ENCODE data around the gene GPRC5D. TPM values are rescaled to one million over a fixed set of nuclear protein-coding genes. Genes with fewer than 3 reads are reported as not detected.

Gene GPRC5D
- total RNA-seq, 1 experiment from 2014 or later, result not detected

GRCh38 chr12:12982331-12982730 is 30.4 kb upstream of the GPRC5D start:
- DNase-seq (ENCODE audit: extremely low read depth, low read depth), result no peak

DNA sequence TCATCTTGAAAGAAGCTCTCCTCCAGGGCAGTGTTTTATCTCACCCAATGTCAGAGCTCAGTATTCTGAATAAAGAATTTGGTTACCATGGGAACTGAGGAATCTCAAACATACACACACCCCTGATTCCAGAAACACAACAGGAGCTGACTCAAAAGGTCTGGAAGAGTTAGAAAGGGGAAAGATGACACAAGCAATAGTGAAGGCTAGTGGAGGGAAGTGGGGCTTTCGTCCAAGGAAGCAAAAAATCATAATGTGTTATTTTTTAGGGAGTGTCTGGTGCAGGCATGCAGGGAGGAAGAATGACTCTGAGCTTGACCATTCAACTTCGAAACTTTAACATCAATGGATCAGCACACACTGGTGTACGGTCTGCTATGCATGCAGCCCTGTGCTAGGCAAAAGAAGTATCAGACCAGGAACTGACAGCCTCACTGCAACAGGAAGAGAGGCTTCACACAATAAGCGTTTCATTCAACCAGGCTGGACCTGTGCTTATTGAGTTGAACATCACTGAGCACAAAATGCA is 27.8 kb upstream of the GPRC5D start:
- DNase-seq (ENCODE audit: extremely low read depth, low read depth), result no peak

- no peak for DNase-seq (ENCODE audit: extremely low read depth, low read depth)
Observed at GRCh38 chr12:12979126-12979525, 27.2 kb upstream of the GPRC5D start.

DNA sequence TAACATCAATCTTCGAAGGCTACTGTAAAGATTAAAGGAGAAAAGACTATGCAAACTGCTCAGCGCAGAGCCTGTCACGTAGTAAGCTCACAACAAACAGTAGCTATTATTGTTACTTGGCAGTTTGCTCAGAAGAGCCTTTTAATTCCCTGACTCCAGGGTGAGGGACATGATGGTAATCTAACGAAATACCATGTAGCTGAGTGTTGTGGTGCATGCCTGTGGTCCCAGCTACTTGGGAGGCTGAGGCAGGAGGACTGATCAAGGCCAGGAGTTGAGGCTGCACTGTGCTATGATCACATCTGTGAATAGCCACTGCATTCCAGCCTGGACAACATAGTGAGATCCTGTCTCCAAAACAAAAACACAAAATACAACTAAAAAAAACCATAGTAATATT is 25.3 kb upstream of the GPRC5D start:
- DNase-seq (ENCODE audit: extremely low read depth, low read depth), result no peak

- DNase-seq (ENCODE audit: extremely low read depth, low read depth), result no peak
Observed at GRCh38 chr12:12976366-12976765, 24.4 kb upstream of the GPRC5D start.

DNA sequence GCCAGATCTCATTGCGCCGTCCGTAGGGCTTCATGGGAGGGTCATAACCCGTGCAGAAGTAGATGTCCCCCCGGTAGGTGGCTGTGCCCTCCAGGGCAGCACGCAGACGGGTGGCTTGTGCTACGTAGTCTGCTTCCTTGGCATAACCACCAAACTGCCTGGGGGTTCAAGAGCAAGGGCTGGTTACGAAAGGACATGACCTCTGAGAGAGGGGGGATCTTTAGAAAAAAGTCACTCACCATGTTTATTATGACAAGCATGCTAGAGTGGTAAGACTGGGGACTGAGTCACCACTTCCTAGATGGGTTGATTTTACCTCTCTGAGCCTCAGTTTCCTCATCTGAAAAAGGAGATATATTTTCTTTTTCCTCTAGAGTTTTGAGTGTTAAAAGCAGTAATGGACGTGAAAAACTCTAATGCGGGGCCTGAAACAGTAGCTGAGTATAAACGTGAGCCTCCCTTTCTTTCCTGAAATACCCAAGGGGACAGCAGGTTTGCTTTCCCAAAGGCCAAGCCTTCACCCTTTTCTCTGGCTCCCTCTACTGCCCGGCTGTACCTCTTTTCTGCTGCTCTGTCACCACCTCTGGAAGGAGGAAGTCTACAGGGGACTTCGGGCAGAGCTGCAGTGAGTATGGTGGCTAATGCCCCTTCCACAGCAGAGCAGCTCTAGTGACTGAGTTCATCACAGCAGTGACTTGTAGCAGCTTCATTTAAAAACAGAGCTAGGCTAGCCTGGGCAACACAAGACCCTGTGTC is 23.5 kb upstream of the GPRC5D start:
- DNase-seq (ENCODE audit: extremely low read depth, low read depth), result peak; percentile 47

GRCh38 chr12:12974211-12974610 is 22.2 kb upstream of the GPRC5D start:
- DNase-seq (ENCODE audit: extremely low read depth, low read depth), result no peak

DNA sequence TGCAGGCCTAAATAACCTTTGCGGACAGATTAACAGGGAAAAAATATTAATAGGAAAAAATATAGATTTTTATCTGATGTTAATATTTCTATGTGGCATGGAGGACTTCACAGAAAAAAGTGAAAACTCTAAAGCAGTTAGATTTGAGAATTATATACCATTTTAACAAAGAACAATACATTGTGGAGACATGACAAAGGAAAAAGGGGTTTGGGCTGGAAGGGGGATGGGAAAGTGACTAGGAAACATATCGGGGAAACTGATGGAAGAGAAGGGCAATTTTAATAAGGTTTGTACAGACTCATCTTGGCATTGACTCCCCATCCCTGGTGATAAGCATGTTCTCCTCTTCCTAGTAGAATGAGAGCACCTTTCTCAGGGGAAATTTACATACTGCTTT is 21.0 kb upstream of the GPRC5D start:
- no peak for DNase-seq (ENCODE audit: extremely low read depth, low read depth)

DNA sequence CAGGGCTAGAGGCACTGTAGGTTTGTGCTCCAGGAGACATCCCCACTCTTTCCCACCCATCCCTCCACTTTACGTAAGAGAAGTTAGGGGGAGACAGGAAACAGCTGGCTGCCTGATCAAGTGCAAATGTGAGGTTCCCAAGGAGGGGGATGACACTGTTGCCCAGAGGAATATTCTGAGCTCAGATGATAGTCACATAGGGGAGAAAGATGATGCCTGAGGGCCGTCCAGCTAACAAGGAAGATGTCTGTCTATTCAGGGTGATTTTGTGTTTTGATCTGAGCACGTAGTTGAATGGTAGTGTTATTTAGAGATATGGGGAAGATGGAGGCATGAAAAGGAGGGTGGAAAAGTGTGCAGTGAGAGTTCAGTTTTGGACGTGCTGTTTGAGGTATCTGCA is 13.9 kb upstream of the GPRC5D start:
- DNase-seq (ENCODE audit: extremely low read depth, low read depth), result no peak

DNA sequence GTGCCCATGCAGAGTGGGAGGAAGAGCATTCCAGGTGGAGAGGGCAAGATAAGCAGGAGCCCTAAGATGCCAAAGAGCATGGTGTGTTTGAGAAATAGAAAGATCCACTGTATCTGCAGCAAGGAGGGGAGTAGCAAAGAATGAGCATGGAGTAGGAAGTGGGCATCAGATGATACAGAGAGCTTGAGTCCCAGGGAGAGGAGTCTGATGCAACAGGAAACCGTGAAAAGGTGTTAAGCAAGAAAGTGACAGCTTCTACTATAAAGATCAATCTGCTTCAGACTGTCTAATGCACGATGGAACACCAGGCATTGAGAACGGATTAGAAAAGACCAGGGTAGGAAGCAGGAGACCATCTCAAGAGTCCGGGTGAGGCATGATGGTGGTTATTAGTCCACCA is 12.3 kb upstream of the GPRC5D start:
- DNase-seq (ENCODE audit: extremely low read depth, low read depth), result no peak

GRCh38 chr12:12960639-12961209 is 8.8 kb upstream of the GPRC5D start:
- no peak for DNase-seq (ENCODE audit: extremely low read depth, low read depth)

- DNase-seq (ENCODE audit: extremely low read depth, low read depth), result no peak
Observed at GRCh38 chr12:12958886-12959285, 6.9 kb upstream of the GPRC5D start.

DNA sequence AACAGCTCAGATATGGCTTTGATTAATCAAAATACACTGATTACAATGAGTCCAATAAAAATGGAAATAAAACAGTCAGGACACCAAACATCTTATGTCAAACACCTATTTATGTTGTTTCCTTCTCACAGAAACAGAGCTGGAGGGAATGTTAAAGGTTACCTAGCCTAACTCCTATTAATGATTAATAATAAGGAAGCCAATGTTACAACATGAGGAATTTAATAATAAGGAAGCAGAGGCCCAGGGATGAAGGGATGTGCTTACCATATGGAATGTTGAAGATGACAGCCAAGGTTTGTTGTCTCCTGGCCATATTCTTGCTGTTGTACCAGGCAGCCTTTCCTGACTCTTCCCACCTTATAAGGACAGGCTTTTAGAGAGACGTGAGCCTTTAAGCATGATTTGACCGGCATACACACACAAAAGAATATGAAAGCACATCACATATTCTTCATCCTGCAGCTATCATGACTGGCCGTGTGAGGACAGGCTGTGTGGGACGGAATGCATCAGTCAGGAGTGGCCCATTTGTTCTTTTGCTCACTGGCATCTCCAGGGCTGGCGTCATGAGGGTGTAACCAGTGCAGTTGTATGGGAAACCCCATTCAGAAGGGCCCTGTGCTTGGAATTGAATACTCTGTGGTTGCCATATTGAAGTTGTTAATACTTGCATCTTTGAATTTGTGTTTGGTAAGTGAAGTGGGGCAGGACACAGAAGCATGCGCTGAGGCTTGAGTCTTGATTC is 3.1 kb upstream of the GPRC5D start:
- DNase-seq (ENCODE audit: extremely low read depth, low read depth), result no peak

- DNase-seq (ENCODE audit: extremely low read depth, low read depth), result no peak
Observed at GRCh38 chr12:12954356-12954755, 2.4 kb upstream of the GPRC5D start.

DNA sequence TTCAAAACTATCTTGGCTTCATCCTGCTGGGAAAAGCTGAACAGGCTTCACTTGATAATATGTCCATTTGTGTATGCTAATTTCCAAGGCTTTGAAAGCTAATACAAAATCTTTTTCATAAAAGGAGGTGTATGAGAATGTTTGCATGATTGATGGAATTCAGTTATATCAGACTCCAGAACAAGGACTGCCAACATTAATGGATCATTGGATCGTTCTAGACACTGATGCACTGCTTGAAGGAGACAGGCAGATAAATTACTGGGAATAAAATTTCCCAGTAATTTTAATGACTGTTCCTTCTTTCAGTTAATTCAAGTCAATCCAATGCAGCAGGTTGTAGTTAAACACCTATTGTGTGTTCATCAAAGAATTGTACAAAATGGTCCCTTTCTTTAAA is 466 bp downstream of the GPRC5D start:
- no peak for DNase-seq (ENCODE audit: extremely low read depth, low read depth)

DNA sequence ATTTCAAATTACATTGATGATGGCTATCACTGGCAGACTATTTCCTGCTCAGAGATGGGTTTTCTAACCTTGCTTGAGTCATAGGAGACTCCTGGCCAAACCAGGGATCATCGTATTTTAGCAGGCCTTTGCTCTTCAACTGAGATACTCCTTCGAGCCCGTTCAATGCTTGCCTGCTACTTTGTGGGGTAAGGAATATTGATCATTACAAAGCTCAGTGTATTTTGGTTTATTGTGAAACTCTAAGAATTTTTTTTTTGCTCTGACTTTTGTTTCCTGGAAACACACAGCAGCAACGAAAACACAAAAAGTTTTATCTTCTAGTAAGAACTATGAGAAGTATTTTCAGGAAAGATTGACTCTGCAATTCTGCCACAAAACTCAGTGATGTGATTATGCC is 4.1 kb downstream of the GPRC5D start:
- no peak for DNase-seq (ENCODE audit: extremely low read depth, low read depth)

DNA sequence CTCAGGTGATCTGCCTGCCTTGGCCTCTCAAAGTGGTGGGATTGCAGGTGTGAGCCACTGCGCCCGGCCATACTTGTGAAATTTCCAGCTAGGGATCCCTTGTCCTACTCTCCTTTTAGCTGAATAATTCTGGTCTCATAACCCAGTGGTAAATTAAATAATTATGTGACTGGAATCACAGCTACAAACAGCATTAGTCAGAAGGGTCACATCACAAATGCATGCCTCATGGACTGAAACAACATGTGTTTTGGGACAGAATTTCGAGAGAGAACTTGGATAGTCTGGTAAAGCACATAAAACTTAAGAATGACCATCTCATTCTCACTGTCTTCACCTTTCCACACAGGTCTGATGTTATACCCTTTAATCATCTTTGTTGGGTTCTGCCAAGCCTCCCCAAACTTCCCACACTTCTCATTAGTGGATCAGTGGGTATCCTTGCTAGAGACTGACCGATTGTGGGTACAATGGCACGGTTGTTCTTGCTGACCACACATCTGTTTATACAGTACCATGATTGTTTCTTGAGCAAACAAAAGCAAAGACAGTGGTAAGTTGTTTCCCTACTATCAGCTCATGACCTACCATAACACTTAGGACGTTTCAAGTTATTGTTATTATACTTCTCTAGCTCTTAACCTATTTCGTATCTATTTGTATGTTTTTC is 5.1 kb downstream of the GPRC5D start:
- DNase-seq (ENCODE audit: extremely low read depth, low read depth), result peak; percentile 11

DNA sequence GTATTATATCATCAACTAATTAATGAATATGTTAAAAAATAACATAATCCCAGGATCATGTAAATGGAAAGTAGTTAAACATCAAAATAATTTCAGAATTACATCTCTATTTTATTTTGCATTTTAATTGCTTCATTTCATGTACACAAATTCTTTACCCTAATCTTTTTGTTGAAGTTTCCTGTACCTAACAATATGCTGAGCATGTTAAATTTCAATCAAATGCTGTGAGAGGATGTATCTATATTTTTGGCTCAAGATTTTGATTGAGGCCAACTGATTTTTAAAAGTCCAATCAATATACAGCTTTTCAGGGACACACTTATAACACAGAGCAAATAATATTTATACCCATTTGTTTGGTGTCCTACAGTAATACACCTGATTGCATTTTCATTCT is 6.4 kb downstream of the GPRC5D start:
- no peak for DNase-seq (ENCODE audit: extremely low read depth, low read depth)

DNA sequence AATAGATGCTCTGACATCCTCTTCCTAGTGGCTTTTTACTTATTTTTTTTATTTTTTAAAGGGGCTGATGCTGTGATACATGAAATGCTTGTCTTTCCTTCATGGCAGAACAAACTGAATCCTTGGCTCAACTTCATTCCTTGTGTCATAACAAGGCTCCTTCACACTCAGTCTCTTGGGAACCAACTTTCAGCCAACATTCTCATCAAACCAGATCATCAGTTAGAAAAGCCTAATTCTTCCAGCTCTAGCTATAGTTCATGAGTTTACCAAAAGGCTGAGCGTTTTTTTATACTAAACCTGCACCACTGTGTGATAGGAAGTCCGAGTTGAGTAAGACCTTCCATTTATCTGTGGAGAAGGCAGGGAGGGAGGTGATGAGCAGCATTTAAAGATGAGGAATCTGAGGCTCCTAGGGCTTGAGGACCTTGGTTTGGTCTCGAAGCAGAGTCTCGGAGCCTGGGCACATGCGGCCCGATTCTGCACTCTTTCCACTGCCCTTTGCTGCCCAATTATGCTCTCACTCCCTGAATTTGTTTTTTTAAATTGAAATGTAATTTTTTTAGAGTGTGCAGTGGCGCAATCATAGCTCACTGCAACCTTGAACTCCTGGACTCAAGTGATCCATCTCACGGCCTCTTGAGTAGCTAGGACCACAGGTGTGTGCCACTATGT is 8.2 kb downstream of the GPRC5D start:
- DNase-seq (ENCODE audit: extremely low read depth, low read depth), result no peak
